GM12878 (cell line): ENCODE results near the gene SPG7. TPM values are rescaled to one million over a fixed set of nuclear protein-coding genes. Genes with fewer than 3 reads are reported as not detected.

Source experiments
- ATAC-seq: fragments of 200-7000 bp; cut with Tn5 transposase; 3 replicates; pipeline ENCODE4 v1.9.1; 2020; ENCODE audit warnings: mild to moderate bottlenecking, moderate library complexity
- BruUV-seq: library from RNA; stranded (reverse); fragments of 400-500 nt; replicated peaks from 2 replicates; lab custom pipeline; 2021; lab: Mats Ljungman, UMichigan
- CTCF ChIA-PET: fragments of 300-600 bp; sonication (Branson Sonifier 250); formaldehyde crosslinking; extraction: SDS; loops from one replicate; lab custom pipeline; 2021; ENCODE audit warnings: inconsistent platforms; lab: Yijun Ruan, JAX
- POLR2A ChIA-PET: fragments of 350-600 bp; formaldehyde crosslinking; extraction: SDS; loops from one replicate; lab custom pipeline; 2021; ENCODE audit warnings: inconsistent platforms; lab: Charles Lee
- RAD21 ChIA-PET: fragments of 300-600 bp; sonication (Branson Sonifier 250); formaldehyde crosslinking; loops from one replicate; lab custom pipeline; 2023; ENCODE audit warnings: antibody characterized with exemption; ENCODE audit not compliant: unreplicated experiment; lab: Charles Lee
- SMC1A ChIA-PET: fragments of 300-600 bp; sonication (Branson Sonifier 250); formaldehyde crosslinking; loops from one replicate; lab custom pipeline; 2023; ENCODE audit not compliant: unreplicated experiment, uncharacterized antibody; lab: Charles Lee
- DNase-seq: peaks from one replicate; pipeline ENCODE4 v3.0.0-alpha.2; 2011; ENCODE audit warnings: low read depth, low spot score
- FAIRE-seq: peaks from 3 replicates; lab custom pipeline; 2011; peaks lifted over from hg19 to GRCh38; lab: Jason Lieb, UNC
- H2AFZ ChIP-seq: 2 replicates; pipeline ENCODE4 v1.6.0; 2011; ENCODE audit warnings: low read depth, low read length, control low read depth; ENCODE audit not compliant: control insufficient read depth
- H3K27ac ChIP-seq: 2 replicates; pipeline ENCODE4 v1.5.1; 2011; ENCODE audit warnings: control low read depth; ENCODE audit not compliant: control insufficient read depth, insufficient read depth
- H3K27me3 ChIP-seq, 2 experiments: replicated peaks in 1 of 2; 2 replicates each; pipeline versions ENCODE4 v1.6.0 to v1.6.1; 2011; ENCODE audit warnings: low read length in 1 of 2; ENCODE audit not compliant: control insufficient read depth in 2 of 2, insufficient read depth in 2 of 2
- H3K36me3 ChIP-seq, 2 experiments: 2 replicates each; pipeline ENCODE4 v1.5.1; 2011; ENCODE audit warnings: low read length in 1 of 2; ENCODE audit not compliant: control insufficient read depth in 2 of 2, insufficient read depth in 2 of 2
- H3K4me1 ChIP-seq: 2 replicates; pipeline ENCODE4 v1.6.1; 2011; ENCODE audit warnings: mild to moderate bottlenecking, low read length, moderate library complexity, mixed read lengths; ENCODE audit not compliant: control insufficient read depth, insufficient read depth
- H3K4me2 ChIP-seq: 2 replicates; pipeline ENCODE4 v1.6.0; 2011; ENCODE audit warnings: control low read depth; ENCODE audit not compliant: control insufficient read depth, insufficient read depth
- H3K4me3 ChIP-seq: fragments of 200-600 bp; sonication (generic); 2 replicates; pipeline ENCODE4 v1.5.1; 2016
- H3K79me2 ChIP-seq: 2 replicates; pipeline ENCODE4 v1.6.0; 2011; ENCODE audit warnings: low read length; ENCODE audit not compliant: control insufficient read depth, insufficient read depth
- H3K9ac ChIP-seq: 2 replicates; pipeline ENCODE4 v1.8.0; 2011; ENCODE audit warnings: low read length, control low read depth, mixed read lengths; ENCODE audit not compliant: control insufficient read depth, insufficient read depth
- H3K9me3 ChIP-seq: replicated peaks from 3 replicates; pipeline ENCODE4 v1.5.1; 2011; ENCODE audit warnings: mild to moderate bottlenecking, low read length; ENCODE audit not compliant: control insufficient read depth, insufficient read depth
- H4K20me1 ChIP-seq: 2 replicates; pipeline ENCODE4 v1.6.0; 2011; ENCODE audit not compliant: control insufficient read depth, insufficient read depth
- BHLHE40 ChIP-seq, 2 experiments: fragments of 450-650 bp in 1 of 2; IDR thresholded peaks; 2 replicates each; pipeline ENCODE4 v1.6.1; 2011 to 2017; ENCODE audit warnings: low read depth in 2 of 2, borderline replicate concordance in 1 of 2, improper control_type of control experiment in 1 of 2, low read length in 1 of 2, mild to moderate bottlenecking in 1 of 2
- CBFB ChIP-seq: IDR thresholded peaks from 2 replicates; pipeline ENCODE4 v1.6.1; 2016; ENCODE audit warnings: antibody characterized with exemption, low read depth
- FOXK2 ChIP-seq: fragments of 450-650 bp; IDR thresholded peaks from 2 replicates; pipeline ENCODE4 v1.6.1; 2017; ENCODE audit warnings: mild to moderate bottlenecking, moderate library complexity
- MAX ChIP-seq: IDR thresholded peaks from 2 replicates; pipeline ENCODE4 v1.6.1; 2012; ENCODE audit warnings: low read depth, low read length, improper control_type of control experiment
- PKNOX1 ChIP-seq: fragments of 450-650 bp; IDR thresholded peaks from 2 replicates; pipeline ENCODE4 v1.6.1; 2016; ENCODE audit warnings: mild to moderate bottlenecking
- RBBP5 ChIP-seq: fragments of 200-600 bp; sonication (generic); conservative IDR thresholded peaks from 2 replicates; pipeline ENCODE4 v1.6.1; 2016
- SMC3 ChIP-seq: IDR thresholded peaks from 2 replicates; pipeline ENCODE4 v1.6.1; 2011; ENCODE audit warnings: low read length, improper control_type of control experiment, borderline replicate concordance
- TCF12 ChIP-seq: IDR thresholded peaks from 2 replicates; pipeline ENCODE4 v1.6.1; 2011; ENCODE audit warnings: low read depth, mild to moderate bottlenecking, low read length
- USF2 ChIP-seq: IDR thresholded peaks from 2 replicates; pipeline ENCODE4 v1.6.1; 2011; ENCODE audit warnings: low read depth, low read length, improper control_type of control experiment, borderline replicate concordance
- ZBED1 ChIP-seq: IDR thresholded peaks from 2 replicates; pipeline ENCODE4 v1.6.1; 2016; ENCODE audit warnings: borderline replicate concordance
- WGBS: methylation state at CpG from one replicate; pipeline ENCODE4 v1.1.6; 2016; ENCODE audit warnings: low lambda C conversion rate; ENCODE audit not compliant: insufficient replicate concordance, insufficient coverage; ENCODE audit errors: missing lambda C conversion rate; 5-methylcytosine and 5-hydroxymethylcytosine counted together
- in situ Hi-C: fragments of 300-500 bp; cut with MboI; formaldehyde crosslinking; loops from 9 replicates; pipeline ENCODE4 v1.14.3; 2018; ENCODE audit warnings: mixed read lengths
- intact Hi-C: fragments of 100-400 bp; cut with micrococcal nuclease; formaldehyde crosslinking; loops from one replicate; pipeline ENCODE4 v1.14.2; 2022; ENCODE audit not compliant: unreplicated experiment
- polyA plus RNA-seq, 11 experiments: library from polyadenylated mRNA; depleted of rRNA in 4 of 11; unstranded in 6 of 11; stranded (reverse) in 5 of 11; fragments of >200 nt; fragmentation: Nextera tagmentation in 4 of 11; fragmentation: Illumina TruSeq in 1 of 11; extraction: Ambion mirVana in 4 of 11; extraction: Trizol in 1 of 11; gene quantifications; 1 replicate in 1 of 11; 2 replicates in 10 of 11; pipeline versions ENCODE4 v1.2.1 to v1.2.3, GENCODE V29; 2011 to 2016; ENCODE audit warnings: inconsistent platforms in 2 of 11, missing spikeins in 2 of 11, low read depth in 1 of 11
- total RNA-seq, 4 experiments: library from RNA; depleted of rRNA in 3 of 4; stranded (reverse); fragments of >200 nt in 3 of 4; fragmentation: Illumina TruSeq in 1 of 4; extraction: Trizol in 1 of 4; gene quantifications; 2 replicates each; pipeline versions ENCODE4 v1.2.1 to v1.2.3, GENCODE V29; 2013 to 2021

Gene SPG7
- total and polyA plus RNA-seq, 10 of the 15 experiments (the other 5 are each of a cell fraction or from before 2014, with no cell fraction given): 5.9 to 75.9 (median 52.5) TPM

GRCh38 chr16:89541792-89542191 lies 33.6 kb downstream of the SPG7 start:
- H2AFZ ChIP-seq: no peak overlapping the region
- H3K4me1 ChIP-seq: no peaks in the 10 kb centered on the region
- ATAC-seq (no peak), FAIRE-seq (no peak), DNase-seq (no peak)
- no TSS peak for BruUV-seq
- H4K20me1 ChIP-seq: no peaks in the 10 kb centered on the region
- POLR2A ChIA-PET: no interaction called here
- RAD21 ChIA-PET: no interaction called here
- no peaks in the 10 kb centered on the region for H3K9me3 ChIP-seq
- intact Hi-C loops (no loop called here), in situ Hi-C loops (no loop called here)
- H3K27ac ChIP-seq: no peak overlapping the region
- SMC1A ChIA-PET: no interaction called here
- no peaks in the 10 kb centered on the region for H3K79me2 ChIP-seq
- no peaks in the 10 kb centered on the region for H3K27me3 ChIP-seq
- H3K36me3 ChIP-seq: peaks cover 2 to 3% of the 10 kb centered on the region in 2 experiments; a peak in 3 of 4 replicates
- H3K4me2 ChIP-seq: no peak overlapping the region
- 96% methylated on average over 20 of the region's 21 CpGs for WGBS
- no peak overlapping the region for H3K4me3 ChIP-seq
- CTCF ChIA-PET: interaction anchor here (1.3 kb wide), 1 partner anchor 15 kb away, joined by 3 read pairs; no protein-coding TSS in a partner anchor
- no peak overlapping the region for H3K9ac ChIP-seq
- TF ChIP-seq BHLHE40 (IDR thresholded peaks at IDR 0.05; ENCODE audit: borderline replicate concordance in 1 of 2, low read depth in 2 of 2, low read length in 1 of 2) (no peak), FOXK2 (no peak), CBFB (no peak), USF2 (no peak), RBBP5 (no peak), TCF12 (no peak), PKNOX1 (no peak), MAX (no peak), SMC3 (no peak), ZBED1 (no peak)
